HEK293 (cell line): ENCODE data around the gene CACNA1H.

Experiments
- CTCF ChIA-PET: fragments of 350-600 bp; formaldehyde crosslinking; extraction: SDS; loops from one replicate; lab custom pipeline; 2021; ENCODE audit warnings: antibody characterized with exemption; lab: Yijun Ruan, JAX
- POLR2A ChIA-PET: fragments of 300-600 bp; formaldehyde crosslinking; extraction: SDS; loops from one replicate; lab custom pipeline; 2020; ENCODE audit warnings: antibody characterized with exemption, inconsistent platforms; lab: Yijun Ruan, JAX
- H3K27ac ChIP-seq: fragments of 200-500 bp; sonication (Bioruptor generic); 2 replicates; pipeline ENCODE4 v1.5.1; 2014; ENCODE audit warnings: low read depth, low read length, control low read depth, inconsistent platforms; ENCODE audit errors: extremely low read depth
- H3K36me3 ChIP-seq, 2 experiments: fragments of 200-500 bp in 1 of 2; sonication (Bioruptor generic) in 1 of 2; 1 replicate in 1 of 2; 2 replicates in 1 of 2; pipeline ENCODE4 v1.5.1; 2014 to 2017; ENCODE audit warnings: inconsistent platforms in 2 of 2, low read length in 2 of 2; ENCODE audit not compliant: control insufficient read depth in 2 of 2, insufficient read depth in 1 of 2
- H3K4me1 ChIP-seq: fragments of 200-500 bp; sonication (Bioruptor generic); 2 replicates; pipeline ENCODE4 v1.5.1; 2014; ENCODE audit warnings: mild to moderate bottlenecking, low read length, inconsistent platforms; ENCODE audit not compliant: control insufficient read depth, insufficient read depth
- H3K4me3 ChIP-seq: 2 replicates; pipeline ENCODE4 v1.5.1; 2011; ENCODE audit warnings: low read depth, mild to moderate bottlenecking, control low read depth, low read length, moderate library complexity
- H3K9me3 ChIP-seq: fragments of 200-500 bp; sonication (Bioruptor generic); 2 replicates; pipeline ENCODE4 v1.5.1; 2014; ENCODE audit warnings: low read depth, low read length, inconsistent platforms; ENCODE audit not compliant: control insufficient read depth, insufficient read depth
- KLF9 ChIP-seq: fragments of 450-650 bp; formaldehyde crosslinking; IDR thresholded peaks from 2 replicates; pipeline ENCODE4 v1.5.1; 2016; ENCODE audit warnings: missing biosample characterization, missing genetic modification characterization, low read depth
- OSR2 ChIP-seq: fragments of 450-650 bp; formaldehyde crosslinking; IDR thresholded peaks from 2 replicates; pipeline ENCODE4 v1.5.1; 2016; ENCODE audit warnings: missing biosample characterization, missing genetic modification characterization
- PRDM2 ChIP-seq: fragments of 450-650 bp; formaldehyde crosslinking; IDR thresholded peaks from 2 replicates; pipeline ENCODE4 v1.5.1; 2016; ENCODE audit warnings: missing biosample characterization, missing genetic modification characterization, borderline replicate concordance
- ZIC2 ChIP-seq: fragments of 450-650 bp; formaldehyde crosslinking; IDR thresholded peaks from 2 replicates; pipeline ENCODE4 v1.5.1; 2016; ENCODE audit warnings: missing biosample characterization, missing genetic modification characterization
- ZNF274 ChIP-seq, 2 experiments: fragments of 200-500 bp in 1 of 2; fragments of 450-650 bp in 1 of 2; sonication (Bioruptor generic) in 1 of 2; formaldehyde crosslinking in 1 of 2; IDR thresholded peaks; 2 replicates each; pipeline versions ENCODE4 v1.5.1 to v1.6.1; 2014 to 2016; ENCODE audit warnings: borderline replicate concordance in 1 of 2, inconsistent platforms in 1 of 2, low read length in 1 of 2, missing biosample characterization in 1 of 2, missing genetic modification characterization in 1 of 2
- ZNF394 ChIP-seq: fragments of 450-650 bp; formaldehyde crosslinking; IDR thresholded peaks from 2 replicates; pipeline ENCODE4 v1.5.1; 2016; ENCODE audit warnings: missing biosample characterization, missing genetic modification characterization, mild to moderate bottlenecking, moderate library complexity, borderline replicate concordance
- ZNF398 ChIP-seq: fragments of 450-650 bp; formaldehyde crosslinking; IDR thresholded peaks from 2 replicates; pipeline ENCODE4 v1.5.1; 2017; ENCODE audit warnings: missing biosample characterization, missing genetic modification characterization
- ZNF433 ChIP-seq: fragments of 450-650 bp; formaldehyde crosslinking; IDR thresholded peaks from 2 replicates; pipeline ENCODE4 v1.5.1; 2016; ENCODE audit warnings: missing biosample characterization, missing genetic modification characterization, low read depth
- ZNF639 ChIP-seq: fragments of 450-650 bp; formaldehyde crosslinking; IDR thresholded peaks from 2 replicates; pipeline ENCODE4 v1.5.1; 2016; ENCODE audit warnings: missing biosample characterization, missing genetic modification characterization
- ZNF645 ChIP-seq: fragments of 450-650 bp; formaldehyde crosslinking; IDR thresholded peaks from 2 replicates; pipeline ENCODE4; 2016; ENCODE audit warnings: missing biosample characterization, missing genetic modification characterization
- ZNF664 ChIP-seq: fragments of 450-650 bp; formaldehyde crosslinking; IDR thresholded peaks from 2 replicates; pipeline ENCODE4 v1.5.1; 2016; ENCODE audit warnings: missing biosample characterization, missing genetic modification characterization
- ZNF768 ChIP-seq: fragments of 450-650 bp; formaldehyde crosslinking; IDR thresholded peaks from 2 replicates; pipeline ENCODE4 v1.5.1; 2018; ENCODE audit warnings: missing biosample characterization, mild to moderate bottlenecking, missing genetic modification characterization

CACNA1H gene

GRCh38 chr16:1121009-1121408 is 31.9 kb upstream of the CACNA1H start:
- no peaks in the 10 kb centered on the region for H3K36me3 ChIP-seq
- H3K4me1 ChIP-seq = no peaks in the 10 kb centered on the region
- TF ChIP-seq ZIC2 (tag by site-specific recombination) = no peak
- no peak for TF ChIP-seq KLF9 (tag by site-specific recombination)
- no peak for TF ChIP-seq ZNF664 (tag by site-specific recombination)
- POLR2A ChIA-PET = no interaction called here
- H3K4me3 ChIP-seq = no peak overlapping the region
- CTCF ChIA-PET = interaction anchor here (0.6 kb wide), 1 partner anchor 103 kb away, joined by 4 read pairs; no protein-coding TSS in a partner anchor
- no peaks in the 10 kb centered on the region for H3K9me3 ChIP-seq
- H3K27ac ChIP-seq = no peak overlapping the region

GRCh38 chr16:1121601-1122397 is 31.1 kb upstream of the CACNA1H start:
- TF ChIP-seq OSR2 (tag by site-specific recombination) (no peak), ZNF768 (tag by site-specific recombination) (no peak), ZNF645 (tag by site-specific recombination) (no peak), ZNF394 (tag by site-specific recombination) (no peak), ZNF398 (no peak), PRDM2 (no peak), ZNF639 (tag by site-specific recombination) (no peak), ZNF433 (tag by site-specific recombination) (no peak), ZNF274 (IDR thresholded peaks at IDR 0.05; ENCODE audit: low read length) (no peak), ZNF274 (tag by site-specific recombination; IDR thresholded peaks at IDR 0.05; ENCODE audit: borderline replicate concordance) (no peak)
- Histone ChIP-seq H3K4me3 (no peak overlapping the region), H3K9me3 (no peaks in the 10 kb centered on the region), H3K4me1 (no peaks in the 10 kb centered on the region), H3K36me3 (no peaks in the 10 kb centered on the region), H3K27ac (no peak overlapping the region)
- ChIA-PET CTCF (no interaction called here), POLR2A (no interaction called here)
